Neuron (in vitro differentiated cells): ENCODE results near the gene KRTAP10-1.

Experiments
- H2AFZ ChIP-seq: one replicate; pipeline ENCODE4 v1.6.1; 2013; ENCODE audit warnings: low read depth, mild to moderate bottlenecking, inconsistent platforms, low read length, moderate library complexity
- H3K27me3 ChIP-seq: one replicate; pipeline ENCODE4 v1.6.1; 2013; ENCODE audit warnings: low read length; ENCODE audit not compliant: insufficient read depth
- H3K36me3 ChIP-seq: one replicate; pipeline ENCODE4 v1.6.1; 2013; ENCODE audit warnings: low read length; ENCODE audit not compliant: insufficient read depth
- H3K4me1 ChIP-seq: one replicate; pipeline ENCODE4 v1.6.1; 2013; ENCODE audit warnings: low read length; ENCODE audit not compliant: insufficient read depth
- H3K4me3 ChIP-seq: 2 replicates; pipeline ENCODE4 v1.5.1; 2013; ENCODE audit warnings: mild to moderate bottlenecking, low read length, moderate library complexity
- H3K9me3 ChIP-seq: one replicate; pipeline ENCODE4 v1.6.1; 2013; ENCODE audit warnings: low read length

The KRTAP10-1 gene

GRCh38 chr21:44533891-44534627 is 5.9 kb downstream of the KRTAP10-1 start:
- Histone ChIP-seq H3K4me3 (no peak overlapping the region), H3K4me1 (no peaks in the 10 kb centered on the region), H3K36me3 (no peaks in the 10 kb centered on the region), H3K9me3 (peaks cover 4% of the 10 kb centered on the region), H3K27me3 (peaks cover 10% of the 10 kb centered on the region), H2AFZ (no peak overlapping the region)

- Histone ChIP-seq H3K4me1 (no peaks in the 10 kb centered on the region), H3K36me3 (no peaks in the 10 kb centered on the region), H3K9me3 (peaks cover 4% of the 10 kb centered on the region), H3K27me3 (peaks cover 10% of the 10 kb centered on the region), H3K4me3 (no peak overlapping the region), H2AFZ (no peak overlapping the region)
Measured at GRCh38 chr21:44533121-44533890, 6.7 kb downstream of the KRTAP10-1 start.

GRCh38 chr21:44532712-44533111 is 7.3 kb downstream of the KRTAP10-1 start:
- H3K9me3 ChIP-seq, result peaks cover 3% of the 10 kb centered on the region
- H3K36me3 ChIP-seq, result no peaks in the 10 kb centered on the region
- H3K4me3 ChIP-seq, result no peak overlapping the region
- no peaks in the 10 kb centered on the region for H3K4me1 ChIP-seq
- H2AFZ ChIP-seq, result no peak overlapping the region
- peaks cover 10% of the 10 kb centered on the region for H3K27me3 ChIP-seq

- peaks cover 8% of the 10 kb centered on the region for H3K27me3 ChIP-seq
- H2AFZ ChIP-seq, result no peak overlapping the region
- no peak overlapping the region for H3K4me3 ChIP-seq
- no peaks in the 10 kb centered on the region for H3K9me3 ChIP-seq
- no peaks in the 10 kb centered on the region for H3K36me3 ChIP-seq
- H3K4me1 ChIP-seq, result no peaks in the 10 kb centered on the region
Measured at GRCh38 chr21:44531606-44532564, 8.1 kb downstream of the KRTAP10-1 start.

GRCh38 chr21:44530903-44531605 is 8.9 kb downstream of the KRTAP10-1 start:
- Histone ChIP-seq H3K36me3 (no peaks in the 10 kb centered on the region), H3K9me3 (no peaks in the 10 kb centered on the region), H2AFZ (no peak overlapping the region), H3K27me3 (peaks cover 8% of the 10 kb centered on the region), H3K4me1 (no peaks in the 10 kb centered on the region), H3K4me3 (no peak overlapping the region)

GRCh38 chr21:44530221-44530902 is 9.6 kb downstream of the KRTAP10-1 start:
- H3K4me1 ChIP-seq, result no peaks in the 10 kb centered on the region
- no peak overlapping the region for H2AFZ ChIP-seq
- H3K36me3 ChIP-seq, result no peaks in the 10 kb centered on the region
- peaks cover 5% of the 10 kb centered on the region for H3K27me3 ChIP-seq
- H3K9me3 ChIP-seq, result no peaks in the 10 kb centered on the region
- H3K4me3 ChIP-seq, result no peak overlapping the region

GRCh38 chr21:44529503-44530125 is 10.4 kb downstream of the KRTAP10-1 start:
- no peaks in the 10 kb centered on the region for H3K4me1 ChIP-seq
- peaks cover 5% of the 10 kb centered on the region for H3K27me3 ChIP-seq
- H3K4me3 ChIP-seq, result no peak overlapping the region

GRCh38 chr21:44529011-44529421 is 11.0 kb downstream of the KRTAP10-1 start:
- no peak overlapping the region for H2AFZ ChIP-seq
- peaks cover 5% of the 10 kb centered on the region for H3K27me3 ChIP-seq
- no peak overlapping the region for H3K4me3 ChIP-seq
- H3K9me3 ChIP-seq, result no peaks in the 10 kb centered on the region
- no peaks in the 10 kb centered on the region for H3K4me1 ChIP-seq
- no peaks in the 10 kb centered on the region for H3K36me3 ChIP-seq

More at GRCh38 chr21:44529503-44530125, 10.4 kb downstream of the KRTAP10-1 start:
- Histone ChIP-seq H3K36me3 (no peaks in the 10 kb centered on the region), H2AFZ (no peak overlapping the region), H3K9me3 (no peaks in the 10 kb centered on the region)

- Histone ChIP-seq H3K27me3 (peaks cover 5% of the 10 kb centered on the region), H3K9me3 (no peaks in the 10 kb centered on the region), H3K4me1 (no peaks in the 10 kb centered on the region), H3K4me3 (no peak overlapping the region), H3K36me3 (no peaks in the 10 kb centered on the region), H2AFZ (no peak overlapping the region)
Measured at GRCh38 chr21:44528634-44528995, 11.4 kb downstream of the KRTAP10-1 start.

- Histone ChIP-seq H2AFZ (no peak overlapping the region), H3K9me3 (no peaks in the 10 kb centered on the region), H3K27me3 (peaks cover 5% of the 10 kb centered on the region), H3K4me1 (no peaks in the 10 kb centered on the region), H3K36me3 (no peaks in the 10 kb centered on the region), H3K4me3 (no peak overlapping the region)
Measured at GRCh38 chr21:44527983-44528633, 11.9 kb downstream of the KRTAP10-1 start.

GRCh38 chr21:44527156-44527982 is 12.6 kb downstream of the KRTAP10-1 start:
- Histone ChIP-seq H2AFZ (no peak overlapping the region), H3K4me1 (no peaks in the 10 kb centered on the region), H3K36me3 (no peaks in the 10 kb centered on the region), H3K4me3 (no peak overlapping the region), H3K9me3 (no peaks in the 10 kb centered on the region), H3K27me3 (peaks cover 5% of the 10 kb centered on the region)
